K562 (cell line): ENCODE data around the gene ASAH2. TPM values are rescaled to one million over a fixed set of nuclear protein-coding genes. Genes with fewer than 3 reads are reported as not detected.
A peak's percentile ranks its signal among the peaks of the same experiment; 100 is the strongest.

ENCODE experiments used
- BCOR ChIP-seq: fragments of 450-650 bp; IDR thresholded peaks from 2 replicates; pipeline ENCODE4 v1.6.1; 2016
- CBFA2T3 ChIP-seq: fragments of 450-650 bp; IDR thresholded peaks from 2 replicates; pipeline ENCODE4 v1.6.1; 2017
- CHCHD3 ChIP-seq: fragments of 250-450 bp; sonication (Bioruptor Pico); IDR thresholded peaks from 2 replicates; pipeline ENCODE4 v2.1.2; 2022; ENCODE audit warnings: mild to moderate bottlenecking
- COPS2 ChIP-seq: fragments of 450-650 bp; conservative IDR thresholded peaks from 2 replicates; pipeline ENCODE4 v1.6.1; 2016; ENCODE audit warnings: mild to moderate bottlenecking, moderate library complexity
- HNRNPL ChIP-seq: fragments of 200-400 bp; formaldehyde crosslinking; IDR thresholded peaks from 2 replicates; pipeline ENCODE4 v1.6.1; 2017; ENCODE audit warnings: low read depth, mild to moderate bottlenecking, low read length
- JUN ChIP-seq, 2 experiments: sonication (generic) in 1 of 2; formaldehyde crosslinking in 1 of 2; IDR thresholded peaks; 2 replicates each; pipeline versions ENCODE4 v1.6.1 to v1.8.0; 2012 to 2022; ENCODE audit warnings: borderline replicate concordance in 2 of 2, mild to moderate bottlenecking in 2 of 2, improper control_type of control experiment in 1 of 2, low read depth in 1 of 2, low read length in 1 of 2, missing genetic modification reagents in 1 of 2
- JUND ChIP-seq, 2 experiments: IDR thresholded peaks; 2 replicates in 1 of 2; 3 replicates in 1 of 2; pipeline ENCODE4 v1.6.1; 2011; ENCODE audit warnings: borderline replicate concordance in 2 of 2, low read depth in 2 of 2, low read length in 2 of 2, improper control_type of control experiment in 1 of 2, missing biosample characterization in 1 of 2, missing genetic modification characterization in 1 of 2, missing genetic modification reagents in 1 of 2
- KHSRP ChIP-seq: fragments of 450-650 bp; IDR thresholded peaks from 2 replicates; pipeline ENCODE4 v1.6.1; 2017
- MCM5 ChIP-seq: fragments of 450-650 bp; IDR thresholded peaks from 2 replicates; pipeline ENCODE4 v1.6.1; 2016; ENCODE audit warnings: low read depth
- NEUROD1 ChIP-seq: fragments of 150-350 bp; IDR thresholded peaks from 2 replicates; pipeline ENCODE4 v1.6.1; 2014; ENCODE audit warnings: borderline replicate concordance, low read length, low read depth; ENCODE audit not compliant: partially characterized antibody
- PHB2 ChIP-seq: fragments of 450-650 bp; IDR thresholded peaks from 2 replicates; pipeline ENCODE4 v1.6.1; 2017; ENCODE audit warnings: low read depth
- POLR2G ChIP-seq: fragments of 200-400 bp; formaldehyde crosslinking; IDR thresholded peaks from 2 replicates; pipeline ENCODE4 v1.6.1; 2017; ENCODE audit warnings: low read depth, mild to moderate bottlenecking, antibody characterized with exemption, low read length, moderate library complexity
- PTTG1 ChIP-seq: fragments of 450-650 bp; IDR thresholded peaks from 2 replicates; pipeline ENCODE4 v1.6.1; 2016; ENCODE audit warnings: low read depth, mild to moderate bottlenecking, missing genetic modification characterization, missing compliant biosample characterization
- RBM25 ChIP-seq: fragments of 200-400 bp; formaldehyde crosslinking; IDR thresholded peaks from 2 replicates; pipeline ENCODE4 v1.6.1; 2018; ENCODE audit warnings: low read length, low read depth, moderate library complexity; ENCODE audit not compliant: severe bottlenecking
- ZBTB7A ChIP-seq: IDR thresholded peaks from 2 replicates; pipeline ENCODE4 v1.6.1; 2011; ENCODE audit warnings: low read depth, mild to moderate bottlenecking, low read length, moderate library complexity, borderline replicate concordance; ENCODE audit not compliant: control insufficient read depth
- ZNF395 ChIP-seq: fragments of 200-800 bp; sonication (Bioruptor generic); IDR thresholded peaks from 2 replicates; pipeline ENCODE4 v1.6.1; 2017; ENCODE audit warnings: missing genetic modification characterization, missing compliant biosample characterization
- ZNF592 ChIP-seq: fragments of 450-650 bp; IDR thresholded peaks from 2 replicates; pipeline ENCODE4 v1.6.1; 2017; ENCODE audit warnings: antibody characterized with exemption, mild to moderate bottlenecking
- ZNF766 ChIP-seq: fragments of 200-800 bp; sonication (Bioruptor generic); conservative IDR thresholded peaks from 2 replicates; pipeline ENCODE4 v1.6.1; 2016; ENCODE audit warnings: missing genetic modification characterization, missing compliant biosample characterization
- ZNF77 ChIP-seq: fragments of 250-450 bp; sonication (Bioruptor Pico); IDR thresholded peaks from 2 replicates; pipeline ENCODE4 v1.5.0; 2020
- polyA plus RNA-seq, 8 experiments: library from polyadenylated mRNA; depleted of rRNA in 4 of 8; stranded (reverse) in 5 of 8; unstranded in 3 of 8; fragments of >200 nt; fragmentation: Nextera tagmentation in 2 of 8; fragmentation: Illumina TruSeq in 1 of 8; extraction: Ambion mirVana in 2 of 8; extraction: Trizol in 1 of 8; gene quantifications; 2 replicates each; pipeline versions ENCODE4 v1.2.1 to v1.2.3, GENCODE V29; 2011 to 2014; ENCODE audit warnings: inconsistent platforms in 1 of 8, missing spikeins in 1 of 8
- total RNA-seq, 7 experiments: library from RNA; depleted of rRNA in 6 of 7; stranded (reverse); fragments of >200 nt in 6 of 7; fragmentation: Illumina TruSeq in 2 of 7; extraction: Trizol in 2 of 7; gene quantifications; 2 replicates each; pipeline versions ENCODE4 v1.2.1 to v1.2.3, GENCODE V29; 2011 to 2021; ENCODE audit warnings: low replicate concordance in 1 of 7

ASAH2 gene
- total and polyA plus RNA-seq, 9 of the 15 experiments (the other 6 are each of a cell fraction or from before 2014, with no cell fraction given): 2.5 to 12.0 (median 8.5) TPM

DNA sequence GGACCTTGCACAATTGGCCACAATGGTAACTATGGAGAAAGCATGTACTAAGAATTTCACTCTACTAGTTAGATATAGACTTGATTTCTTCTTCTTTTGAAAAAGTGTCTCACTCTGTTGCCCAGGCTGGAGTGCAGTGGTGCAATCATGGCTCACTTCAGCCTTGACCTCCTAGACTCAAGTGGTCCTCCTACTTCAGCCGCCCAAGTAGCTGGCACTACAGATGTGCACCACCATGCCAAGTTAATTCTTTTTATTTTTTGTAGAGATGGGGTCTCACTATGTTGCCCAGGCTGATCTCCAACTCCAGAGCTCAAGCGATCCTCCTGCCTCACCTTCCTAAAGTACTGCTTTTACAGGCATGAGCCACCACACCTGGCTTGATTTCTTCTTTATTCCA, 29.1 kb downstream of the ASAH2 start (continued):
- no peak for TF ChIP-seq ZBTB7A
- TF ChIP-seq POLR2G: no peak
- no peak for TF ChIP-seq JUND (IDR thresholded peaks at IDR 0.05; ENCODE audit: borderline replicate concordance, low read depth, low read length)
- no peak for TF ChIP-seq JUND (tag; IDR thresholded peaks at IDR 0.05; ENCODE audit: borderline replicate concordance, low read depth, low read length)
- no peak for TF ChIP-seq PHB2
- no peak for TF ChIP-seq PTTG1
- TF ChIP-seq JUN (IDR thresholded peaks at IDR 0.05; ENCODE audit: borderline replicate concordance, low read depth, low read length): no peak
- TF ChIP-seq JUN (CRISPR knock-in tag; IDR thresholded peaks at IDR 0.05; ENCODE audit: borderline replicate concordance): no peak
- no peak for TF ChIP-seq MCM5
- no peak for TF ChIP-seq KHSRP
- no peak for TF ChIP-seq ZNF766 (CRISPR knock-in tag)
- no peak for TF ChIP-seq ZNF592
- TF ChIP-seq RBM25: peak; percentile 55
- no peak for TF ChIP-seq HNRNPL
- TF ChIP-seq CBFA2T3: no peak
- TF ChIP-seq COPS2: no peak
- no peak for TF ChIP-seq ZNF395
- TF ChIP-seq CHCHD3 (CRISPR knock-in tag): no peak
- no peak for TF ChIP-seq NEUROD1
- TF ChIP-seq BCOR: peak; percentile 64; the same call in 1 of the 2 replicates
- no peak for TF ChIP-seq ZNF77 (CRISPR knock-in tag)
